Astrocyte (in vitro differentiated cells and primary cell): ENCODE measurements around the gene SUPT3H. TPM values are rescaled to one million over a fixed set of nuclear protein-coding genes. Genes with fewer than 3 reads are reported as not detected.
A peak's percentile ranks its signal among the peaks of the same experiment; 100 is the strongest.

Experiments used
- DNase-seq: peaks from one replicate; pipeline ENCODE4 v3.0.0-alpha.2; 2010; ENCODE audit warnings: low read depth
- FAIRE-seq: peaks from 2 replicates; lab custom pipeline; 2011; peaks lifted over from hg19 to GRCh38; lab: Jason Lieb, UNC
- H2AFZ ChIP-seq: 2 replicates; pipeline ENCODE4 v1.6.0; 2012; ENCODE audit warnings: low read depth, low read length, inconsistent platforms
- H3K27ac ChIP-seq: 2 replicates; pipeline ENCODE4 v1.5.1; 2011; ENCODE audit warnings: low read depth, low read length, inconsistent platforms
- H3K27me3 ChIP-seq: 2 replicates; pipeline ENCODE4 v1.6.0; 2011; ENCODE audit warnings: low read length, inconsistent platforms; ENCODE audit not compliant: insufficient read depth
- H3K36me3 ChIP-seq: 2 replicates; pipeline ENCODE4 v1.5.1; 2011; ENCODE audit warnings: low read length, inconsistent platforms; ENCODE audit not compliant: insufficient read depth
- H3K4me1 ChIP-seq: 2 replicates; pipeline ENCODE4 v1.5.1; 2011; ENCODE audit warnings: low read length, inconsistent platforms; ENCODE audit not compliant: insufficient read depth
- H3K4me2 ChIP-seq: 2 replicates; pipeline ENCODE4 v1.6.0; 2012; ENCODE audit warnings: low read length, inconsistent platforms
- H3K4me3 ChIP-seq: 2 replicates; pipeline ENCODE4 v1.5.1; 2011; ENCODE audit warnings: low read depth, mild to moderate bottlenecking, low read length, inconsistent platforms; ENCODE audit not compliant: insufficient read depth
- H3K79me2 ChIP-seq: 2 replicates; pipeline ENCODE4 v1.6.0; 2012; ENCODE audit warnings: mild to moderate bottlenecking, low read length, inconsistent platforms; ENCODE audit not compliant: insufficient read depth
- H3K9ac ChIP-seq: 2 replicates; pipeline ENCODE4 v1.6.0; 2012; ENCODE audit warnings: mild to moderate bottlenecking, low read length, inconsistent platforms
- H3K9me3 ChIP-seq: 2 replicates; pipeline ENCODE4 v1.5.1; 2012; ENCODE audit warnings: low read depth, mild to moderate bottlenecking, low read length, inconsistent platforms; ENCODE audit not compliant: insufficient read depth
- H4K20me1 ChIP-seq: 2 replicates; pipeline ENCODE4 v1.6.0; 2012; ENCODE audit warnings: low read length, inconsistent platforms; ENCODE audit not compliant: insufficient read depth
- H3K27ac Mint-ChIP-seq: one replicate; pipeline ENCODE4 v1.8.0; 2021; ENCODE audit warnings: mild to moderate bottlenecking, mixed read lengths; ENCODE audit not compliant: unreplicated experiment
- H3K27me3 Mint-ChIP-seq: one replicate; pipeline ENCODE4 v1.8.0; 2021; ENCODE audit warnings: low read depth, mixed read lengths; ENCODE audit not compliant: unreplicated experiment
- H3K36me3 Mint-ChIP-seq: one replicate; pipeline ENCODE4 v1.8.0; 2021; ENCODE audit warnings: low read depth, mixed read lengths; ENCODE audit not compliant: unreplicated experiment
- H3K4me1 Mint-ChIP-seq: one replicate; pipeline ENCODE4 v1.8.0; 2021; ENCODE audit warnings: low read depth, mixed read lengths; ENCODE audit not compliant: unreplicated experiment
- H3K4me3 Mint-ChIP-seq: one replicate; pipeline ENCODE4 v1.8.0; 2021; ENCODE audit warnings: mild to moderate bottlenecking, moderate library complexity, mixed read lengths; ENCODE audit not compliant: unreplicated experiment
- H3K9me3 Mint-ChIP-seq: one replicate; pipeline ENCODE4 v1.8.0; 2021; ENCODE audit warnings: mild to moderate bottlenecking, mixed read lengths; ENCODE audit not compliant: unreplicated experiment
- EZH2 ChIP-seq: IDR thresholded peaks from 2 replicates; pipeline ENCODE4 v1.6.1; 2012; ENCODE audit warnings: mild to moderate bottlenecking, low read length, inconsistent platforms; ENCODE audit not compliant: insufficient read depth
- total RNA-seq: library from RNA; stranded (reverse); gene quantifications from 2 replicates; pipeline ENCODE4 v1.2.1, GENCODE V29; 2021
- TF ChIP-seq, protein P1 (sequence below): IDR thresholded peaks from 2 replicates; pipeline ENCODE4 v1.5.1; 2011; ENCODE audit warnings: low read depth, mild to moderate bottlenecking, inconsistent platforms, low read length, moderate library complexity; ENCODE audit not compliant: insufficient read depth

SUPT3H gene
- total RNA-seq, 1 donor from 2014 or later = 12.4 TPM

DNA sequence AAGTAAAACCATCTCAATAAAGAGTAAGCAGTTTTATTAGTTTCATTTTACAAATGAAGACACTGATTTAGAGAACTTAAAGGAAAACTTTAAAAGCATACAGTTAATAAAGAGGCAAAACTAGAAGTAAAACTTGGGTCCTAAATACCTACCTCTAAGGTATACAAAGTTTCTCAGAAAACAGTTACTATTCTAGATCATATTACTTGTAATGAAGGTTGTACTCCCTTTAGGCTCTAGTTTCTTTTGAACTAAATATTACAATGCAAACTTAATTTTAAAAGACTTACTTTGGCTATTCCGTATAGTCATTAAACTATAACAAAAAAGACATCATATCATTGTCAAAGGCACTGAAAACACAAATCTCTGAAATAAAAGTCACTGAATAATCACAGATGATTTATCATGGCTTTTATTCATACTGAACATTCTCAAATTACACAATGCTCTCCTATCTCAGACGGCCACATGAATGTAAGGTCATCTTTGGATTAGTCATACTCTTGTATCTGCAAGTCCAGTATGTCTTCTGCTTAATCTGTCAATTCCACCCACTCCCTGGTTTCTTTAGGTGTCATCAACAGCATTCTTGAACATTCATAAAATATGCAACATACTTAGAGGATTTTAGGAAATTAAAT, 411.2 kb downstream of the SUPT3H start:
- Mint-ChIP-seq H3K27ac (peak overlapping the region; percentile 67), H3K9me3 (peaks cover 2% of the 10 kb centered on the region), H3K4me1 (peaks cover 25% of the 10 kb centered on the region), H3K27me3 (no peaks in the 10 kb centered on the region), H3K36me3 (peaks cover 3% of the 10 kb centered on the region), H3K4me3 (peak overlapping the region; percentile 40)
- Histone ChIP-seq H3K4me2 (peak overlapping the region; percentile 20), H3K9me3 (no peaks in the 10 kb centered on the region), H3K9ac (no peak overlapping the region), H3K36me3 (no peaks in the 10 kb centered on the region), H2AFZ (no peak overlapping the region), H3K4me3 (no peak overlapping the region), H3K79me2 (no peaks in the 10 kb centered on the region), H3K27me3 (no peaks in the 10 kb centered on the region), H3K27ac (no peak overlapping the region), H3K4me1 (peaks cover 9% of the 10 kb centered on the region), H4K20me1 (no peaks in the 10 kb centered on the region)
- peak; percentile 96 for DNase-seq
- peak; percentile 90 for FAIRE-seq
- TF ChIP-seq, protein P1, sequence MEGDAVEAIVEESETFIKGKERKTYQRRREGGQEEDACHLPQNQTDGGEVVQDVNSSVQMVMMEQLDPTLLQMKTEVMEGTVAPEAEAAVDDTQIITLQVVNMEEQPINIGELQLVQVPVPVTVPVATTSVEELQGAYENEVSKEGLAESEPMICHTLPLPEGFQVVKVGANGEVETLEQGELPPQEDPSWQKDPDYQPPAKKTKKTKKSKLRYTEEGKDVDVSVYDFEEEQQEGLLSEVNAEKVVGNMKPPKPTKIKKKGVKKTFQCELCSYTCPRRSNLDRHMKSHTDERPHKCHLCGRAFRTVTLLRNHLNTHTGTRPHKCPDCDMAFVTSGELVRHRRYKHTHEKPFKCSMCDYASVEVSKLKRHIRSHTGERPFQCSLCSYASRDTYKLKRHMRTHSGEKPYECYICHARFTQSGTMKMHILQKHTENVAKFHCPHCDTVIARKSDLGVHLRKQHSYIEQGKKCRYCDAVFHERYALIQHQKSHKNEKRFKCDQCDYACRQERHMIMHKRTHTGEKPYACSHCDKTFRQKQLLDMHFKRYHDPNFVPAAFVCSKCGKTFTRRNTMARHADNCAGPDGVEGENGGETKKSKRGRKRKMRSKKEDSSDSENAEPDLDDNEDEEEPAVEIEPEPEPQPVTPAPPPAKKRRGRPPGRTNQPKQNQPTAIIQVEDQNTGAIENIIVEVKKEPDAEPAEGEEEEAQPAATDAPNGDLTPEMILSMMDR = no peak
- no peak for TF ChIP-seq EZH2

DNA sequence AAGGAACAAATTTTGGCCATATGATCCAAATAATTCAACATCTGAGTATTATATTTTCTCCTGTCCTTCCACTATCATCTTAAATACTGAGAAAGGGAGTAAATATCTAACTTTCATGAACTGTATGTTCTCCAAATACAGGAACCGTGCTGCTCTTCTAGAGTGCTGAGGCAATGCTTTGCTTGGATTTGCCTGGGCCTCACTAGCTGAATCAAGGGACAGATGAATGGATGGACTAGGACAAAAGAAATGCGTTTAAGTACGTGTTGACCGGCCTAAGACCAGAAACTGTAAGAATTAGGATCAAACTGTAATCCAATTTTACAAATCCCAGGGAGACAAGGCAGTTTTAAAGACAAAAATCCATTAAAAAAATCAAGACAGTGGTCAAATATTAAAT, 412.0 kb downstream of the SUPT3H start:
- H3K27me3 ChIP-seq = no peaks in the 10 kb centered on the region
- H3K27ac ChIP-seq = no peak overlapping the region
- no peaks in the 10 kb centered on the region for H3K9me3 ChIP-seq
- no peak overlapping the region for H2AFZ ChIP-seq
- H3K36me3 ChIP-seq = no peaks in the 10 kb centered on the region
- H3K4me1 ChIP-seq = peaks cover 9% of the 10 kb centered on the region
- H3K79me2 ChIP-seq = no peaks in the 10 kb centered on the region
- Mint-ChIP-seq H3K4me3 (no peak overlapping the region), H3K36me3 (no peaks in the 10 kb centered on the region), H3K27ac (peak overlapping the region; percentile 34), H3K9me3 (no peaks in the 10 kb centered on the region), H3K4me1 (peaks cover 30% of the 10 kb centered on the region), H3K27me3 (no peaks in the 10 kb centered on the region)
- H3K4me3 ChIP-seq = no peak overlapping the region
- H3K9ac ChIP-seq = no peak overlapping the region
- DNase-seq (no peak), FAIRE-seq (no peak)
- TF ChIP-seq EZH2 = no peak
- TF ChIP-seq, protein P1 = no peak
- no peaks in the 10 kb centered on the region for H4K20me1 ChIP-seq
- no peak overlapping the region for H3K4me2 ChIP-seq

DNA sequence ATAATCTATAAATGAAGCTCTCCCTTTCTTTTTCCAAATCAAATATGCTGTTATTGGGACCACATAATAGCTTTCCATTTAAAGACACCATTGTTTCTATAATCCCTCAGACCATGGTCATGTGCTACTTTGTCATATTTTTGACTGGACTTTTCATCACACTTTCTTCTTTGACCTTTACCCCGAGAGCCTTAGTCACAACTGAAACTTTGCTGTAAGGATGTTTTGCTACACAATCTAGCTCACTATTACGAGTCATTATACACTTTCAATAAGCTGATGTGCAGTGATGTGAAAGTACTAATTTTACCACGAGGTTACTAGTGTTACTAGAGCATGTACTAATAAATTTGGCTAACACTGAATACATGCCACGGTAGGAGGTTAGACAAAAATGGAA, 416.8 kb downstream of the SUPT3H start:
- Histone ChIP-seq H3K9ac (no peak overlapping the region), H3K9me3 (no peaks in the 10 kb centered on the region), H3K4me2 (no peak overlapping the region), H3K79me2 (no peaks in the 10 kb centered on the region), H3K27ac (no peak overlapping the region), H4K20me1 (no peaks in the 10 kb centered on the region), H3K4me1 (peaks cover 3% of the 10 kb centered on the region), H3K36me3 (no peaks in the 10 kb centered on the region), H3K4me3 (no peak overlapping the region), H2AFZ (no peak overlapping the region), H3K27me3 (no peaks in the 10 kb centered on the region)
- Mint-ChIP-seq H3K9me3 (no peaks in the 10 kb centered on the region), H3K27ac (no peak overlapping the region), H3K36me3 (no peaks in the 10 kb centered on the region), H3K4me3 (no peak overlapping the region), H3K4me1 (peaks cover 11% of the 10 kb centered on the region), H3K27me3 (no peaks in the 10 kb centered on the region)
- DNase-seq (no peak), FAIRE-seq (no peak)
- no peak for TF ChIP-seq EZH2
- TF ChIP-seq, protein P1 = no peak
